OCI-M1 (cell line): ENCODE results near the gene CNOT3.
"Not testable (repeated sequence)": the region's sequence is repeated elsewhere in the genome, so short reads cannot be mapped to it uniquely, and the experiment has no call there.

Experiments used
- DNase-seq: peaks from one replicate; lab custom pipeline; 2025; lab: John Stamatoyannopoulos, UW

The CNOT3 gene

GRCh38 chr19:54171736-54172431 is 34.3 kb downstream of the CNOT3 start:
- DNase-seq = not testable (repeated sequence)

GRCh38 chr19:54172471-54173358 is 35.2 kb downstream of the CNOT3 start, which contains the start of gene TMC4:
TMC4 (minus strand) TSS chr19:54173160; CDS start chr19:54173117, 43 bp downstream.
- no peak for DNase-seq

GRCh38 chr19:54173359-54173699 is 35.8 kb downstream of the CNOT3 start:
- DNase-seq = no peak

- DNase-seq = no peak
These were observed 36.6 kb downstream of the CNOT3 start for GRCh38 chr19:54173951-54174834.

GRCh38 chr19:54178581-54179261 is 41.2 kb downstream of the CNOT3 start:
- peak; percentile 29 for DNase-seq

- no peak for DNase-seq
These were observed 41.8 kb downstream of the CNOT3 start for GRCh38 chr19:54179262-54179852.

GRCh38 chr19:54179921-54180461 is 42.4 kb downstream of the CNOT3 start:
- no peak for DNase-seq

GRCh38 chr19:54180691-54181091 is 43.1 kb downstream of the CNOT3 start:
- DNase-seq = no peak

GRCh38 chr19:54181894-54182293 is 44.3 kb downstream of the CNOT3 start:
- not testable (repeated sequence) for DNase-seq

- no peak for DNase-seq
These were observed 45.9 kb downstream of the CNOT3 start for GRCh38 chr19:54183431-54183830.

GRCh38 chr19:54186351-54186750 is 48.8 kb downstream of the CNOT3 start:
- DNase-seq = no peak

- DNase-seq = no peak
These were observed 49.4 kb downstream of the CNOT3 start for GRCh38 chr19:54186934-54187381.

- DNase-seq = peak; percentile 93
These were observed 50.8 kb downstream of the CNOT3 start for GRCh38 chr19:54188215-54188871.

GRCh38 chr19:54189145-54189734 is 51.7 kb downstream of the CNOT3 start, which contains the start of gene MBOAT7:
MBOAT7 (minus strand) TSS chr19:54189580; CDS start chr19:54188508, 1,072 bp downstream.
- DNase-seq = no peak

GRCh38 chr19:54189735-54190502 is 52.4 kb downstream of the CNOT3 start:
- DNase-seq = peak; percentile 100

GRCh38 chr19:54190503-54191010 is 53.0 kb downstream of the CNOT3 start:
- peak; percentile 100 for DNase-seq

- DNase-seq = peak; percentile 97
These were observed 53.6 kb downstream of the CNOT3 start, which contains the start of gene TSEN34 for GRCh38 chr19:54191011-54191810. TSEN34 (plus strand) TSS chr19:54191308; CDS start chr19:54191365, 57 bp downstream.
